ENCODE results near the gene PRKCH. TPM values are rescaled to one million over a fixed set of nuclear protein-coding genes. Genes with fewer than 3 reads are reported as not detected.
A peak's percentile ranks its signal among the peaks of the same experiment; 100 is the strongest.

The PRKCH gene
- total and polyA plus RNA-seq, 2 of the 13 experiments (the other 11 are each of a cell fraction or from before 2014, with no cell fraction given): 0.48 to 1.3 TPM

DNA sequence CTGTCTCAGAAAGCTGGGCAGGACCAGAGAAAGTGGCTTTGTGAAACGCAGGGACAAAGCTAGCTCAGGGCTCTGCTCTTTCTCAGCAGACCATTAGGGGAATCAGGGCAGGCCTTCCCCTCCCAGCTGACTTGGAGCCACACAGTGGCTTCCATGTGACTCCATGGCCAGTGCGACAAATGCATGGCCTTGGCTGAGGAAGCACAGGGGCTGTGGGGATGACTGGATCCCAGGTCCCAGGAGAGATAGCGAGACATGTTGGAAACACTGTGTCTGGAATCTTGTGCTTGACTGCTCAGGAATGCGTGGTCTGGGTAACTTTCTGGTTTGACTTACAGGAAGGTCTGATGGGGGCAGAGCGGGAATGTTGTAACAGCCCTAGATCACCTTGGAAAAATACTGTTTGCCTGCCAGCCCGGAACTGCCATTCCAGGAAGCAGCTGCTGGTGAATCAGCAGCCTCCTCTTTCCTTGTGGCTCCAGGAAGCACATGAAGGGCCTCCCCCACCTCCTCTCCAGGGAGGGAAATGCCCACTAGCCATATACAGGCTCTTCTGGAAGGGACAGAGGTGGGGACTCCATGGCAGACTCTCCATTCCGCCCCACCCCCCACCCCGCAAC is 240.4 kb downstream of the PRKCH start (continued):
- TF ChIP-seq, protein P1, sequence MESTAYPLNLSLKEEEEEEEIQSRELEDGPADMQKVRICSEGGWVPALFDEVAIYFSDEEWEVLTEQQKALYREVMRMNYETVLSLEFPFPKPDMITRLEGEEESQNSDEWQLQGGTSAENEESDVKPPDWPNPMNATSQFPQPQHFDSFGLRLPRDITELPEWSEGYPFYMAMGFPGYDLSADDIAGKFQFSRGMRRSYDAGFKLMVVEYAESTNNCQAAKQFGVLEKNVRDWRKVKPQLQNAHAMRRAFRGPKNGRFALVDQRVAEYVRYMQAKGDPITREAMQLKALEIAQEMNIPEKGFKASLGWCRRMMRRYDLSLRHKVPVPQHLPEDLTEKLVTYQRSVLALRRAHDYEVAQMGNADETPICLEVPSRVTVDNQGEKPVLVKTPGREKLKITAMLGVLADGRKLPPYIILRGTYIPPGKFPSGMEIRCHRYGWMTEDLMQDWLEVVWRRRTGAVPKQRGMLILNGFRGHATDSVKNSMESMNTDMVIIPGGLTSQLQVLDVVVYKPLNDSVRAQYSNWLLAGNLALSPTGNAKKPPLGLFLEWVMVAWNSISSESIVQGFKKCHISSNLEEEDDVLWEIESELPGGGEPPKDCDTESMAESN (CRISPR knock-in tag; conservative IDR thresholded peaks at IDR 0.05): 0 out of 2 replicates have a peak, but pooled peaks have one; percentile 67
- TF ChIP-seq ZNF773 (CRISPR knock-in tag; IDR thresholded peaks at IDR 0.05; ENCODE audit: borderline replicate concordance) (no peak), SP2 (CRISPR knock-in tag; IDR thresholded peaks at IDR 0.05) (no peak), ZNF598 (CRISPR knock-in tag; IDR thresholded peaks at IDR 0.05; ENCODE audit: borderline replicate concordance) (no peak), MTA1 (CRISPR knock-in tag; IDR thresholded peaks at IDR 0.05; ENCODE audit: borderline replicate concordance) (no peak; the same call in 1 of the 2 replicates), POLR2AphosphoS2 (IDR thresholded peaks at IDR 0.05; ENCODE audit: low read depth, low read length) (no peak), ASH2L (IDR thresholded peaks at IDR 0.05; ENCODE audit: insufficient read length, low read depth, low read length) (peak; percentile 60), NFE2L2 (IDR thresholded peaks at IDR 0.05; ENCODE audit: low read length) (no peak), PAF1 (CRISPR knock-in tag; IDR thresholded peaks at IDR 0.05) (0 out of 2 replicates have a peak, but pooled peaks have one; percentile 58), HDAC6 (IDR thresholded peaks at IDR 0.05; ENCODE audit: low read depth, low read length) (no peak)
- TF ChIP-seq, protein P2, sequence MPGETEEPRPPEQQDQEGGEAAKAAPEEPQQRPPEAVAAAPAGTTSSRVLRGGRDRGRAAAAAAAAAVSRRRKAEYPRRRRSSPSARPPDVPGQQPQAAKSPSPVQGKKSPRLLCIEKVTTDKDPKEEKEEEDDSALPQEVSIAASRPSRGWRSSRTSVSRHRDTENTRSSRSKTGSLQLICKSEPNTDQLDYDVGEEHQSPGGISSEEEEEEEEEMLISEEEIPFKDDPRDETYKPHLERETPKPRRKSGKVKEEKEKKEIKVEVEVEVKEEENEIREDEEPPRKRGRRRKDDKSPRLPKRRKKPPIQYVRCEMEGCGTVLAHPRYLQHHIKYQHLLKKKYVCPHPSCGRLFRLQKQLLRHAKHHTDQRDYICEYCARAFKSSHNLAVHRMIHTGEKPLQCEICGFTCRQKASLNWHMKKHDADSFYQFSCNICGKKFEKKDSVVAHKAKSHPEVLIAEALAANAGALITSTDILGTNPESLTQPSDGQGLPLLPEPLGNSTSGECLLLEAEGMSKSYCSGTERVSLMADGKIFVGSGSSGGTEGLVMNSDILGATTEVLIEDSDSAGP (CRISPR knock-in tag; IDR thresholded peaks at IDR 0.05; ENCODE audit: borderline replicate concordance): peak; percentile 63; the same call in 1 of the 2 replicates
- TF ChIP-seq, protein P3, sequence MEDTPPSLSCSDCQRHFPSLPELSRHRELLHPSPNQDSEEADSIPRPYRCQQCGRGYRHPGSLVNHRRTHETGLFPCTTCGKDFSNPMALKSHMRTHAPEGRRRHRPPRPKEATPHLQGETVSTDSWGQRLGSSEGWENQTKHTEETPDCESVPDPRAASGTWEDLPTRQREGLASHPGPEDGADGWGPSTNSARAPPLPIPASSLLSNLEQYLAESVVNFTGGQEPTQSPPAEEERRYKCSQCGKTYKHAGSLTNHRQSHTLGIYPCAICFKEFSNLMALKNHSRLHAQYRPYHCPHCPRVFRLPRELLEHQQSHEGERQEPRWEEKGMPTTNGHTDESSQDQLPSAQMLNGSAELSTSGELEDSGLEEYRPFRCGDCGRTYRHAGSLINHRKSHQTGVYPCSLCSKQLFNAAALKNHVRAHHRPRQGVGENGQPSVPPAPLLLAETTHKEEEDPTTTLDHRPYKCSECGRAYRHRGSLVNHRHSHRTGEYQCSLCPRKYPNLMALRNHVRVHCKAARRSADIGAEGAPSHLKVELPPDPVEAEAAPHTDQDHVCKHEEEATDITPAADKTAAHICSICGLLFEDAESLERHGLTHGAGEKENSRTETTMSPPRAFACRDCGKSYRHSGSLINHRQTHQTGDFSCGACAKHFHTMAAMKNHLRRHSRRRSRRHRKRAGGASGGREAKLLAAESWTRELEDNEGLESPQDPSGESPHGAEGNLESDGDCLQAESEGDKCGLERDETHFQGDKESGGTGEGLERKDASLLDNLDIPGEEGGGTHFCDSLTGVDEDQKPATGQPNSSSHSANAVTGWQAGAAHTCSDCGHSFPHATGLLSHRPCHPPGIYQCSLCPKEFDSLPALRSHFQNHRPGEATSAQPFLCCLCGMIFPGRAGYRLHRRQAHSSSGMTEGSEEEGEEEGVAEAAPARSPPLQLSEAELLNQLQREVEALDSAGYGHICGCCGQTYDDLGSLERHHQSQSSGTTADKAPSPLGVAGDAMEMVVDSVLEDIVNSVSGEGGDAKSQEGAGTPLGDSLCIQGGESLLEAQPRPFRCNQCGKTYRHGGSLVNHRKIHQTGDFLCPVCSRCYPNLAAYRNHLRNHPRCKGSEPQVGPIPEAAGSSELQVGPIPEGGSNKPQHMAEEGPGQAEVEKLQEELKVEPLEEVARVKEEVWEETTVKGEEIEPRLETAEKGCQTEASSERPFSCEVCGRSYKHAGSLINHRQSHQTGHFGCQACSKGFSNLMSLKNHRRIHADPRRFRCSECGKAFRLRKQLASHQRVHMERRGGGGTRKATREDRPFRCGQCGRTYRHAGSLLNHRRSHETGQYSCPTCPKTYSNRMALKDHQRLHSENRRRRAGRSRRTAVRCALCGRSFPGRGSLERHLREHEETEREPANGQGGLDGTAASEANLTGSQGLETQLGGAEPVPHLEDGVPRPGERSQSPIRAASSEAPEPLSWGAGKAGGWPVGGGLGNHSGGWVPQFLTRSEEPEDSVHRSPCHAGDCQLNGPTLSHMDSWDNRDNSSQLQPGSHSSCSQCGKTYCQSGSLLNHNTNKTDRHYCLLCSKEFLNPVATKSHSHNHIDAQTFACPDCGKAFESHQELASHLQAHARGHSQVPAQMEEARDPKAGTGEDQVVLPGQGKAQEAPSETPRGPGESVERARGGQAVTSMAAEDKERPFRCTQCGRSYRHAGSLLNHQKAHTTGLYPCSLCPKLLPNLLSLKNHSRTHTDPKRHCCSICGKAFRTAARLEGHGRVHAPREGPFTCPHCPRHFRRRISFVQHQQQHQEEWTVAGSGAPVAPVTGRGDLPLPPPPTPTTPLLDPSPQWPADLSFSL (CRISPR knock-in tag; IDR thresholded peaks at IDR 0.05): no peak; the same call in 1 of the 2 replicates
- TF ChIP-seq, protein P4, sequence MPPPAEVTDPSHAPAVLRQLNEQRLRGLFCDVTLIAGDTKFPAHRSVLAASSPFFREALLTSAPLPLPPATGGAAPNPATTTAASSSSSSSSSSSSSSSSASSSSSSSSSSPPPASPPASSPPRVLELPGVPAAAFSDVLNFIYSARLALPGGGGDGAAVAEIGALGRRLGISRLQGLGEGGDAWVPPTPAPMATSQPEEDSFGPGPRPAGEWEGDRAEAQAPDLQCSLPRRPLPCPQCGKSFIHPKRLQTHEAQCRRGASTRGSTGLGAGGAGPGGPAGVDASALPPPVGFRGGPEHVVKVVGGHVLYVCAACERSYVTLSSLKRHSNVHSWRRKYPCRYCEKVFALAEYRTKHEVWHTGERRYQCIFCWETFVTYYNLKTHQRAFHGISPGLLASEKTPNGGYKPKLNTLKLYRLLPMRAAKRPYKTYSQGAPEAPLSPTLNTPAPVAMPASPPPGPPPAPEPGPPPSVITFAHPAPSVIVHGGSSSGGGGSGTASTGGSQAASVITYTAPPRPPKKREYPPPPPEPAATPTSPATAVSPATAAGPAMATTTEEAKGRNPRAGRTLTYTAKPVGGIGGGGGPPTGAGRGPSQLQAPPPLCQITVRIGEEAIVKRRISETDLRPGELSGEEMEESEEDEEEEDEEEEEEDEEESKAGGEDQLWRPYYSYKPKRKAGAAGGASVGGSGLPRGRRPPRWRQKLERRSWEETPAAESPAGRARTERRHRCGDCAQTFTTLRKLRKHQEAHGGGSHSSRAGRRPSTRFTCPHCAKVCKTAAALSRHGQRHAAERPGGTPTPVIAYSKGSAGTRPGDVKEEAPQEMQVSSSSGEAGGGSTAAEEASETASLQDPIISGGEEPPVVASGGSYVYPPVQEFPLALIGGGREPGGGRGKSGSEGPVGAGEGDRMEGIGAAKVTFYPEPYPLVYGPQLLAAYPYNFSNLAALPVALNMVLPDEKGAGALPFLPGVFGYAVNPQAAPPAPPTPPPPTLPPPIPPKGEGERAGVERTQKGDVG (CRISPR knock-in tag; IDR thresholded peaks at IDR 0.05; ENCODE audit: borderline replicate concordance): 0 out of 2 replicates have a peak, but pooled peaks have one; percentile 34
